HG03196 (cell line): ENCODE results near the gene PRRT3.
"Not testable (repeated sequence)": the region's sequence is repeated elsewhere in the genome, so short reads cannot be mapped to it uniquely, and the experiment has no call there.

Experiments used
- ATAC-seq: cut with Tn5 transposase; IDR thresholded peaks from one replicate; pipeline ENCODE4 v1.9.1; 2021; ENCODE audit not compliant: unreplicated experiment

PRRT3 gene

DNA sequence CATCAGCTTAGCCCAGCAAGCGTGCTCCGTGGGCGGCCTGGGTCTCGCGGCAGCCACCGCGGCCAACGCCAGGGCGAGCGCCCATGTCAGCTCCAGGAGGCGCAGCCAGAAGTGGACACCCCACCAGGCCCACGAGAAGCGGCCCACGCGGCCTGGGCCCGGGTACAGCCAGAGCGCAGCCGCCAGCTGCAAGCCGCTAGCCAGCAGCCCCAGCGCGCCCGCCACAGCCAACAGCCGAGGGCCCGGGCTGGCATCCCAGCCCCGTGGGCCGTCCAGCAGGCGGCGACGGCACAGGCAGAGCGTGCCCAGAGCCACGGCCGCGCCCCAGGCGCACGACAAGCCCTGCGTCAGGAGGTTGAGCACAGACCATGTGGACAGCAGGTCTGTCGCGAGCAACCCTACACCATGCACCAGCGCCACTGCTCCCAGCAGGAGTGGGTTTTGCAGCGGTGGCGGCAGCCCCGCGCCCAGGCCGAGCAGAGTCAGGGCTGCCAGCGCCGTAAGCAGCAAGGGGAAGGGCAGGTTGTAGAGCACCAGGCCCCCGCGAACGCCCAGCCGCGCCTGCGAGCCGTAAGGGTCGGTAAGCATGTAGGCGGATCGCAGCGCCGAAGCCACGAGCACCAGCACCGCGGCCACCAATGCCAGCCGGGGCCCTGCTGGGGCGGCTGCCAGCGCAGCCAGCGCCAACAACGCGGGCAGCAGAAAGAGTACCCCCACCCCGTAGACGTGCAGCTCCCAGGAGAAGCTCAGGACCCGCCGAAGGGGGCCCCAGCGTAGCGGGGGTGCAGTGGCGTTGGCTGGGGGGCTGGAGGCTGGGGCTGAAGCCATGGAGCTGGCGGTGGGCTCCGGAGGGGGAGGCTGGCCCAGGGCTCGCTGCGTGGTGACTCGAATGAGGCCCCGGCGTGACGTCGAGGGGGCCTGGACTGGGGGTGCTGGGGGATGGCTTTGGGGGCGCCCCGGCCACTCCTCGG lies 4.9 kb downstream of the PRRT3 start:
- no peak for ATAC-seq

DNA sequence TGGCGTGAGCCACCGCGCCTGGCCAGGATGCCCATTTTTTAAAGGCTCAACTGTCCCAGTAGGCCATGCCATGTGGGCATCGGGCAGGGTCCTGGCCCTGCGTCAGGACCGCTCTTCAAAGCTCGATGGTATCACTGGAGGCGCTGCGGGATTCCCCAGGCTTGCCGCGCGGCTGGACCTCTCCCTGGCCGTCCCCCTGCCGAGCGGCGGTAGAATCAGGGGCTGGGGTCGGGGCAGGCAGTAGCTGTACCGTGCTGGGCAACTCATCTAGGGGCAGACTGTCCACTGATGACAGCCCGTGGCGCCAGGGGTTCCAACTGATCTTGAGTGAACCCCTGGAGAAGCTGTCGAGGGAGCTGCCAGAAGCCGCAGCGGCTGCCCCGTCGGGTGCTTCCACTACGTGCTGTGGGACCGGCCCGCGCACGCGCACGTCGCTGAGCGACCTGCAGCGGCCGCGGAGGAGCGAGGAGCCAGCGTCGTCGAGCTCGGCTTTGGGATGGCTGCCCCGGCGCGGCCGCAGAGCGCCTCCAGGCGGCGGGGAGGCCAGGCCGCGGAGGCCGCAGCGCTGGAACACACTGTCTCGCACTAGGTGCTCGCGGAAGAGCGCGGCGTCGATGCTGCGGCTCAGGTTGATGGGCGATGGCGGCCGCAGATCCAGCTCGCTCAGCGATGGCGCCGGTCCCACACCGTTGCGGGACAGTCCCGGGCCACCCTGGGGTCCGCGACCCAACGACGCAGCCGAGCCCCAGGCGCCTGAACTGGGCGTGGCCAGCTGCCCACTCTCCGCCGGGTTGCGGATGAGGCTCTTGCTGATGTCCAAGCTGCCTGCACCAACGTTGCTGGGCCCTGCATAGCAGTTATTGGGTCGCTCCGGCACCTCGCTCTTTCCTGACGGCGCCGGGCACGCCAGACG lies 5.8 kb downstream of the PRRT3 start:
- ATAC-seq = peak; percentile 34

DNA sequence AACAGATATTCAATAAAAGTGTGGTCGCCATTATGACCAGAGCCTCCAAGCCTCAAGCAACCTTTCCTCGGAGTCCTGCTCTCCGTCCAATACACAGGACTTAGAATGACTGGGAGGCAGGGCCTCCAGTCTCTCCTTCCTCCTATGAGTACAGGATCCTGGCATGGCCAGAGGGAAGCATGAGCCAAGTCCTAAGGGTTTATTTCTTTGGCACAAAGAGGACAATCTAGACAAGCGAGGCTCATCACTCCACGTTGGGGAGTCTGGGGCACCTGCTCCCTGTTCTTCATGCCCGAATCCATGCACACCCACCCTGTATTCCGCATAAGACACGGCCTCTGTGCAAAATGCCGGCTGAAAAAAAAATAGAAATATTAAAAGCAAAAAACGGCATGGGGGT lies 6.8 kb downstream of the PRRT3 start:
- no peak for ATAC-seq

DNA sequence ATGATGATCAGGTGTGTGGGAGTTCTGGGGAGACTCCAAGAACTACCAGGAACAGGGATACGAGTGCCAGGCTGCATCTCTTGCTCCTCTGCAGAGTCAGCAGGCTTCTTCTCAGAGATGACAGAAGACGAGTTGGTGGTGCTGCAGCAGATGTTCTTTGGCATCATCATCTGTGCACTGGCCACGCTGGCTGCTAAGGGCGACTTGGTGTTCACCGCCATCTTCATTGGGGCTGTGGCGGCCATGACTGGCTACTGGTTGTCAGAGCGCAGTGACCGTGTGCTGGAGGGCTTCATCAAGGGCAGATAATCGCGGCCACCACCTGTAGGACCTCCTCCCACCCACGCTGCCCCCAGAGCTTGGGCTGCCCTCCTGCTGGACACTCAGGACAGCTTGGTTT lies 7.9 kb downstream of the PRRT3 start:
- no peak for ATAC-seq

DNA sequence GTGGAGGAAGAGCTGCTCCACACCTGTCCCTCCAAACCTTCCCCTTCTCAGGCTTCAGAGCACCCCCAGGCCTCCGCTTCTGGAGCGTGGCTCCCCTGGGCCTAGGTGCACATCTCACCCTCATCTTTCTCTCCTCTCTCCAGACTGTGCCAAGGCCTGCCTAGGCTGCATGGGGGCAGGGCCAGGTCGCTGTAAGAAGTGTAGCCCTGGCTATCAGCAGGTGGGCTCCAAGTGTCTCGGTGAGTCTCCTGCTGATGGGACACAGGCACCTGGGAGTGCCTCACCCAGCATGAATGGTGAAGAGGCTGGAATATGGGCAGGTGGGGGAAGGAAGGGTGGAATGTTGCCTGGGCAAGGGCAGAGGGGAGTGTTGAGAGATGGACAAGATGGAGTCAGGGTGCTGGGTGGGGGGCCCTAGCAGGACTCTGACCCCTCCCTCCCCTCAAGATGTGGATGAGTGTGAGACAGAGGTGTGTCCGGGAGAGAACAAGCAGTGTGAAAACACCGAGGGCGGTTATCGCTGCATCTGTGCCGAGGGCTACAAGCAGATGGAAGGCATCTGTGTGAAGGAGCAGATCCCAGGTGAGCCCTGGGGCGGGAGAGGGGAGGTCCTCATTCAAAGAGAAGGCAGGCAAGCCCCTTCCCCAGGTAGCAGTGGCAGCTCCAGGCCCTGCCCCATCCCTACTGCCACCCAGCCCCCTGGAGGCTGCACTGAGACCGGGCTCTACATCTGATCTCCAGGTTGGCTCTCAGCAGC lies 9.1 kb downstream of the PRRT3 start:
- ATAC-seq = no peak

DNA sequence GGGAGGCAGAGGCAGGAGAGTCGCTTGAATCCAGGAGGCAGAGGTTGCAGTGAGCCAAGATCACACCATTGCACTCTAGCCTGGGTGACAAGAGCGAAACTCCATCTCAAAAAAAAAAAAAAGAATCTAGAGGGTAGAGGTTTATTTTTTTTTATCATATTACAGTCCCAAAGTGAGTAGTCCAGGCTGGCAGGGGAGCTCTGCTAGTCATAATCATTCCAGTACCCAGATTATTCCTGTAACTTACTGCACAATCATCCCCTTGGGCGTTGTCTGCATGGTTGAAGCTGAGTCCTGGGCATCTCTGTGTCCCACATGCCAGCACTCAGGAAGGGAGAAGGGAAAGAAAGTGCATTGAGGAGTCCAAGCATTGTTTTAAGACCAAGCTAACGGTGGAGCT lies 10.0 kb downstream of the PRRT3 start:
- ATAC-seq = no peak

DNA sequence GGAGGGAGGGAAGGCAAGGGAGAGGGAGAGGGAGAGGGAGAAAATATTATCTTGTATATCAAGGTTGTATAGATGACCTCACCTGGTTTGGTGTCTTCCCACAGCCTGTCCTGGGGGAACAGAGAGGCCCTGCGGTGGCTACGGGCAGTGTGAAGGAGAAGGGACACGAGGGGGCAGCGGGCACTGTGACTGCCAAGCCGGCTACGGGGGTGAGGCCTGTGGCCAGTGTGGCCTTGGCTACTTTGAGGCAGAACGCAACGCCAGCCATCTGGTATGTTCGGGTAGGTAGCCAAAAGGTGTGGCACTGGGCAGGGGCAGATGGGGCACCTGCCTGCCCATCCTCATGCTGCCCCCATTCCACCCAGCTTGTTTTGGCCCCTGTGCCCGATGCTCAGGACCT lies 11.5 kb downstream of the PRRT3 start:
- ATAC-seq = no peak

DNA sequence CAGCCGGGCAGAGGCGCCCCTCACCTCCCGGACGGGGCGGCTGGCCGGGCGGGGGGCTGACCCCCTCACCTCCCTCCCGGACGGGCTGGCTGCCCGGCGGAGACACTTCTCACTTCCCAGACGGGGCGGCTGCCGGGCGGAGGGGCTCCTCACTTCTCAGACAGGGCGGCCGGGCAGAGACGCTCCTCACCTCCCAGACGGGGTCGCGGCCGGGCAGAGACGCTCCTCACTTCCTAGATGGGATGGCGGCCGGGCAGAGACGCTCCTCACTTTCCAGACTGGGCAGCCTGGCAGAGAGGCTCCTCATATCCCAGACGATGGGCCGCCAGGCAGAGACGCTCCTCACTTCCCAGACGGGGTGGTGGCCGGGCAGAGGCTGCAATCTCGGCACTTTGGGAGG lies 12.3 kb downstream of the PRRT3 start:
- not testable (repeated sequence) for ATAC-seq

DNA sequence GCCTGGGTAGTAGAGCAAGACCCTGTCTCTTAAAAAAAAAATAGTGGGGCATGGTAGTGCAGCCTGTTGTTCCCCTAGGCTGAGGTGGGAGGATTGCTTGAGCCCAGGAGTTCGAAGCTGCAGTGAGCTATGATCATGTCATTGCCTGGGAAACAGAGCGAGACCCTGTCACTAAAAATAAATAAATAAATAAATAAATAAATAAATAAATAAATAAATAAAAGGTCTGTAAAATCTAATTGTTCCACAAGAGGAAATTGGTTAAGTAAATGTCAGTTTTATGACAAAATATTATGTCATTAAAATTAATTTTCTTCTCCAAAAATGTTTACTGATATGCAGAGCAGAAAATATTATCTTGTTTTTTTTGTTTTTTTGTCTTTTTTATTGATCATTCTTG lies 13.2 kb downstream of the PRRT3 start:
- no peak for ATAC-seq

DNA sequence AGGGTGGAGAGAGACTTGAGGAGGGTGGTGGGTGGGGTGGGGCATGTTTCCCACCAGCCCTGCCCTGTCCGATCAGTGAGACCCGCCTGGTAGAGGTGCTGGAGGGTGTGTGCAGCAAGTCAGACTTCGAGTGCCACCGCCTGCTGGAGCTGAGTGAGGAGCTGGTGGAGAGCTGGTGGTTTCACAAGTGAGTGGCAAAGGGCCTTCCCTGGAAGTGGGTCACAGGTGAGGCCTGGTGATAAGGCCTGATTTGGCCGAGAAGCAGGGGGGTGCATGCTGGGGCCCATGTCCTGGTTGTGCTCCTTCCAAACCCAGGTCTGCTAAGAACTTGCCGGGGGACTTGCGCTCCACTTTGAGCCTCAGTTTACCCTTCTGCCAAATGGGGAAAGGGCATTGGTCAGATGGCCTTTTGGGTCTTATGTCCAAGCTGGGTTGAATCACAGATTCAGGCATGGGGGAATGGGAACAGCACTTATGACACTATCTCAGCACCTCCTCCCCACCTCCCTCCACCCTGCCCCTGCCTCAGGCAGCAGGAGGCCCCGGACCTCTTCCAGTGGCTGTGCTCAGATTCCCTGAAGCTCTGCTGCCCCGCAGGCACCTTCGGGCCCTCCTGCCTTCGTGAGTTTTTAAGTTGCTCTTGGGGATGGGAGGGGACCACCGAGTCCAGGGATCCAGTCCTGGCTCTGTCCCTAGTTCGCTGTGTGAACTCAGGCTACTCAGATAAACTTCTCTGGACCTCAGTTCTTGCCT lies 14.5 kb downstream of the PRRT3 start:
- no peak for ATAC-seq

DNA sequence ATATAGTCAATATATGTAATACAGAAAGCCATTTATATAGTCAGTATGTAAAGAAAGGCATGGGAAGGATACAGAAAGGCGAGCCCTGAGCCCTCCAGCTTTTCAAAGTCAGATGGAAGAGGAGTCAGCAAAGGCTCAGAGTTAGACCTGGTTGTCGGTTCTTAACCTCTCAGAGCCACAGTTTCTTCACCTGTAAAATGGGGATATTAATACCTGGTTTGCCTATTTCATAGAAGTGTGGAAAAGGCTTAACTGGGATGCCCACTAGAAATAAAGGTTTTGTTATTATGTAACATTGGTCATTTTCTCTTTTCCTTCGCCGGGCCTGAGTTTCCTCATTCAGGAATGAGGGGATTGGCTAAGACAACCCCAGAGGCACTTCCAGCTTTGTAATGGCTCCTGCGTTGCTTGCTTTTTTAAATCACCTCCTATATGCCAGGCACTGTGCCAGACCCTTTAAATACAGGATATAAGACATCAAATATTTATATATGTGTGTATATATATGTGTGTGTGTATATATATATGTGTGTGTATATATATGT lies 16.2 kb downstream of the PRRT3 start:
- ATAC-seq = no peak

DNA sequence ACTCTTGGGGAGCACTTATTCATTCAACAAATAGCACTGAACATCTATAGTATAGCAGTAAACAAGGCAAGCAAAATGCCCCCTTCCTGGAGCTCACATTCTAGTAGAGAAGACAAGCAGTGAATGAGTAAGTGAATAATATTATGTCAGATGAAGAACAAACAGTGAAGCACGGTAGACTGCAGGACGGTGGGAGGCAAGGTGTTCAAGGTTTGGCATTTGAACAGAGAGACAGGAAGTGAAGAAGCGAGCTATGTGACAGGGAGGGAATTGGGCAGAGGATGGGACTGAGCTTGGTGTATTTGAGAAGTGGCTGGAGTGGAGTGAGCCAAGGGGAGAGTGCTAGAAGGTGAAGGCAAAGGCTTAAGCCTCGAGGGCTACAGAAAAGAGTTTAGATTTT lies 17.2 kb downstream of the PRRT3 start:
- ATAC-seq = no peak

DNA sequence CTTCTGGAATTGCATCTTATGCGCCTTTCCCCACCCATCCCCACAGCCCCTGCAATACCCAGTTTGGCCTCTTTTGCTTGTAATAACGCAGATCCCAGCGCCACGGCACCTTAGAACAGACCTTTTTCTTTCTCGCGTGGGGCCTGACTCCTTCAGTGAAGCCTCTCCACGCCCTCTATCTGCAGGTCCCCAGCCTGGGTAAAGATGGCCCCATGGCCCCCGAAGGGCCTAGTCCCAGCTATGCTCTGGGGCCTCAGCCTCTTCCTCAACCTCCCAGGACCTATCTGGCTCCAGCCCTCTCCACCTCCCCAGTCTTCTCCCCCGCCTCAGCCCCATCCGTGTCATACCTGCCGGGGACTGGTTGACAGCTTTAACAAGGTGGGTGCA lies 18.0 kb downstream of the PRRT3 start:
- ATAC-seq = no peak

DNA sequence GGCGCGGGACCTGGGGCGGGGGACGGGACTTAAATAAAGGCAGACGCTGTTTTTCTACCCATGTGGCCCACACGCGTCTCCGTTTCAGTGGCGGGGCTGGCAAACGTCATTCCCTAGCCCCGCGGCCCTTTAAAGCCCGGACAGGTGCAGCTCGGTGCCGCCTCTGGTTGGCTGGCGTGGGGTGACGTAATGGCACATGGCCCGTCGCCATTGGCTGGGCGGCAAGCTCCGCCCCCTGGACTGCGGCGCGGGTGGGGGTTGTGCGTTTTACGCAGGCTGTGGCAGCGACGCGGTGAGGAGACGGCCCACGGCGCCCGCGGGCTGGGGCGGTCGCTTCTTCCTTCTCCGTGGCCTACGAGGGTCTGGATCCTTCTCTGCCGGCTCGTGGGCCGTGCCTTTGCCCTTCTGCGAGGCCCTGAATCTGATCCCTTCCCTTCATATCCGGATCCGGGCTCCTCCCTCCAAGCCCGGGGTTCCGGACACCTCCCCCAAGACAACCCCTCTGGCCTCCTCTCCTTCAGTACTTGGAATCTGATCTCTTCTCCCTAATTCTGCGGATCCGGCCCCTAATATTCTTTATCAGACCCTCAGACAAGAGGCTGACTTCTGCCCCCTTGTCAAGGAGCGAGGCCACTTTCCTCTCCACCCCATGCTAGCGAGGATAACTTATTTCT lies 18.5 kb downstream of the PRRT3 start, which contains the start of gene CRELD1:
CRELD1 (plus strand) TSS at position 274 of the 674 bp plus-strand sequence. CDS start 605 bp downstream, outside the sequence.
- peak; percentile 80 for ATAC-seq

DNA sequence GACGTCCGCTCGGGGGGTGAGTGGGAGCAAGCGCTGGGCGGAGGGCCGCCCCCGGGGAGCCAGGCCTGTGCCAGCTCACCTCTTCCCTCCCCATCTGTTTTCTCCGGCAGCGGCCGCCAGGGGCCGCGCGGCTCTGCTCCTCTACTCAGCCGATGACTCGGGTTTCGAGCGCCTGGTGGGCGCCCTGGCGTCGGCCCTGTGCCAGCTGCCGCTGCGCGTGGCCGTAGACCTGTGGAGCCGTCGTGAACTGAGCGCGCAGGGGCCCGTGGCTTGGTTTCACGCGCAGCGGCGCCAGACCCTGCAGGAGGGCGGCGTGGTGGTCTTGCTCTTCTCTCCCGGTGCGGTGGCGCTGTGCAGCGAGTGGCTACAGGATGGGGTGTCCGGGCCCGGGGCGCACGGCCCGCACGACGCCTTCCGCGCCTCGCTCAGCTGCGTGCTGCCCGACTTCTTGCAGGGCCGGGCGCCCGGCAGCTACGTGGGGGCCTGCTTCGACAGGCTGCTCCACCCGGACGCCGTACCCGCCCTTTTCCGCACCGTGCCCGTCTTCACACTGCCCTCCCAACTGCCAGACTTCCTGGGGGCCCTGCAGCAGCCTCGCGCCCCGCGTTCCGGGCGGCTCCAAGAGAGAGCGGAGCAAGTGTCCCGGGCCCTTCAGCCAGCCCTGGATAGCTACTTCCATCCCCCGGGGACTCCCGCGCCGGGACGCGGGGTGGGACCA lies 19.2 kb downstream of the PRRT3 start:
- peak; percentile 69 for ATAC-seq

DNA sequence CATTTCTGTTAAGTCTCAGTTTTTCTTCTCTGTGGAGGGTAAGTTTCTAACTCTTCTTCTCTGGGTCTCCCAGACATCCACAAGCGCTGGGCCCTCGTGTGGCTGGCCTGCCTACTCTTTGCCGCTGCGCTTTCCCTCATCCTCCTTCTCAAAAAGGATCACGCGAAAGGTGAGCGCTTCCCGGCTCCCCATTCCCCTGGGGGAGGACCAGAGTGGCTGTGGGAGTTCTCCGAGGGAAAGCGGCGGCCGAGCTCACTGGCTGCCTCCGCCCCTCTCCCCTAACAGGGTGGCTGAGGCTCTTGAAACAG lies 19.7 kb downstream of the PRRT3 start:
- no peak for ATAC-seq

DNA sequence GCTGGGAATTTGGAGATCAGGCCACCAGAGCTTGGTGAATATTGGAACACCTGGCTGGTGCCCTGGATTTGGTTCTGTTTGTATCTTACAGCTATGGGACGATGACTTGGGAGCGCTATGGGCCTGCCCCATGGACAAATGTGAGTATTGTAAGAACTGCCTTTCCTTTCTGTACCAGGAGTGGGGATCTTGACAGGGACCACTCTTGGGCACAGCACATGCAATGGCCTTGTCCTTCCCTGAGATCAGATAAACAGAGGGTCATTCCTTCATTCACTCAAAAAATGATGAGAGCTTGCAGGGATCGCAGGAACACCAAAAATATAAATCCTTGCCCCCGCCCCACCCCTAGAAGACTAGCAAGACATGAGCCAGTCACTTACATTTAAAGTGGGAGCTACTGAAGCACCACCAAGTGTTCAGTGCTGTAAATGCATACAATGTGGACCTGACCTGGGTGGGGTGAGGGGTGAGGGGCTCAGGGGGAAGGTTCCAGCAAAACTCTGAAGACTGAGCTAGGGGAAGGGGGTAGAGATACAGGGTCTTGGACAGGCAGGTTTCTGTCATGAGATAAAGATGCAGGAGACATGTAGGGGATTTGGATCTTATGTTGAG lies 21.3 kb downstream of the PRRT3 start:
- no peak for ATAC-seq

DNA sequence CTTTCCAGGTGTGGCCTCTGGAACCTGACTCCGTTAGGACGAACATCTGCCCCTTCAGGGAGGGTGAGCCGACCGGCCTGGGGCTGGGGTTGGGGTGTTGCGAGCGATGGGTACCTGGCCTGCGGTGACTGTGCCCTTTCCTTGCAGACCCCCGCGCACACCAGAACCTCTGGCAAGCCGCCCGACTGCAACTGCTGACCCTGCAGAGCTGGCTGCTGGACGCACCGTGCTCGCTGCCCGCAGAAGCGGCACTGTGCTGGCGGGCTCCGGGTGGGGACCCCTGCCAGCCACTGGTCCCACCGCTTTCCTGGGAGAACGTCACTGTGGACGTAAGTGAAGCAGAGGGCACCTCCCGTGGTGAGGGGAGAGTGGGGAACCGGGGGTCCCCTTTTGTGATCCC lies 24.1 kb downstream of the PRRT3 start:
- no peak for ATAC-seq
